Brain microvascular endothelial cell (primary cell): ENCODE measurements around the gene IFT43.

Experiments
- DNase-seq: peaks from one replicate; pipeline ENCODE4 v3.0.0-alpha.2; 2020
- H3K27ac ChIP-seq: fragments of 250-450 bp; sonication (Bioruptor Pico); 2 replicates; pipeline ENCODE4 v1.5.1; 2020; ENCODE audit warnings: mild to moderate bottlenecking, moderate library complexity
- H3K27me3 ChIP-seq: fragments of 250-450 bp; sonication (Bioruptor Pico); replicated peaks from 2 replicates; pipeline ENCODE4 v1.5.1; 2020; ENCODE audit warnings: mild to moderate bottlenecking
- H3K36me3 ChIP-seq: fragments of 250-450 bp; sonication (Bioruptor Pico); replicated peaks from 2 replicates; pipeline ENCODE4 v1.5.1; 2020; ENCODE audit warnings: mild to moderate bottlenecking
- H3K4me3 ChIP-seq: 2 replicates; pipeline ENCODE4 v1.5.1; 2011; ENCODE audit warnings: low read depth, mild to moderate bottlenecking, control low read depth, low read length, moderate library complexity
- in situ Hi-C: cut with HindIII; loops from 2 replicates; pipeline ENCODE4 v1.10.0; 2017; ENCODE audit warnings: low sequenced_read_pairs, low pct_ligation_motif_present
- TF ChIP-seq, protein P1 (sequence below): IDR thresholded peaks from 2 replicates; pipeline ENCODE4 v1.5.1; 2011; ENCODE audit warnings: low read depth, mild to moderate bottlenecking, moderate library complexity, low read length, control low read depth, inconsistent platforms; ENCODE audit errors: missing control alignments

The IFT43 gene

DNA sequence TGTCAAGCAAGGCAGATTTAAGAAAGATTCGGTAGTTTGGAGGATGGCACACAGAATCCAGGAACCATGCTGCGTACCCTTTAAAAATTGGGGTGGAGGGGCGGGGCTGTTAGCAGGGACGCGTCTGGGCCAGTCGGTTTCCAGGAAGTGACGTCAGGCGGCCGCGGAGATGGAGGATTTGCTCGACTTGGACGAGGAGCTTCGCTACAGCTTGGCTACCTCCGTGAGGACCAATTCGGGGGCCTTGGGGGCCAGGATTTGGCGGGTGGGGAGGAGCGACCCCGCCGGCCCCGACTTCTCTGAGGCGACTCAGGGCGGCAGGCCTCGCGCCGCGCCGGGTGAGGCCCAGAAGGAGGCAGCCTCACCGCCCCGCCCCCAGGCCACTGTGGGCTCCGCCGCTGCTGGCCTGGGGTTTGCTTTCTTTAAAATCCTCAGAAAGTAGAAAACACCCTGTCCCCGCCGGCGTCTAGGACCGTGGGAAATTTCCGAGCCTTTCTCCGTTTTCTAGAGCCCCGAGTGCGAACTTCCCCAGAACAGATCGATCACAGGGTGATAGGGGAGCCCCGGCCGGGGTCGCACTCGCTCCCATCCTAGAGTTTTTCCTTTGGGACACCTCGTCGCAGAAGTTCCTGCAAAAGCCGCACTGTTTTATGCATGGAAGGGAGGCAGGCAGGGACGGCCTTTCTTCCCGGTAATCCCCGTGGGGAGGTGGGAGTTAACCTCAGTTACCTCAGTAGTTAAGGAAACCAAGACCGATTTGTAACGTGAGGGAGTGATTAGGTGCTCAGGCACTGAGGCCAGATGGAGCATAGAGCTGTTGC is at the start of gene IFT43:
IFT43 (plus strand) TSS at position 146 of the 821 bp plus-strand sequence; CDS start at position 170, 24 bp downstream.
- no peaks in the 10 kb centered on the region for H3K27me3 ChIP-seq
- TF ChIP-seq, protein P1, sequence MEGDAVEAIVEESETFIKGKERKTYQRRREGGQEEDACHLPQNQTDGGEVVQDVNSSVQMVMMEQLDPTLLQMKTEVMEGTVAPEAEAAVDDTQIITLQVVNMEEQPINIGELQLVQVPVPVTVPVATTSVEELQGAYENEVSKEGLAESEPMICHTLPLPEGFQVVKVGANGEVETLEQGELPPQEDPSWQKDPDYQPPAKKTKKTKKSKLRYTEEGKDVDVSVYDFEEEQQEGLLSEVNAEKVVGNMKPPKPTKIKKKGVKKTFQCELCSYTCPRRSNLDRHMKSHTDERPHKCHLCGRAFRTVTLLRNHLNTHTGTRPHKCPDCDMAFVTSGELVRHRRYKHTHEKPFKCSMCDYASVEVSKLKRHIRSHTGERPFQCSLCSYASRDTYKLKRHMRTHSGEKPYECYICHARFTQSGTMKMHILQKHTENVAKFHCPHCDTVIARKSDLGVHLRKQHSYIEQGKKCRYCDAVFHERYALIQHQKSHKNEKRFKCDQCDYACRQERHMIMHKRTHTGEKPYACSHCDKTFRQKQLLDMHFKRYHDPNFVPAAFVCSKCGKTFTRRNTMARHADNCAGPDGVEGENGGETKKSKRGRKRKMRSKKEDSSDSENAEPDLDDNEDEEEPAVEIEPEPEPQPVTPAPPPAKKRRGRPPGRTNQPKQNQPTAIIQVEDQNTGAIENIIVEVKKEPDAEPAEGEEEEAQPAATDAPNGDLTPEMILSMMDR = no peak
- H3K36me3 ChIP-seq = no peaks in the 10 kb centered on the region
- H3K27ac ChIP-seq = peak within 1 kb of the TSS; percentile 78
- peak within 1 kb of the TSS; percentile 82 for H3K4me3 ChIP-seq
- peak; percentile 81 for DNase-seq
- in situ Hi-C loops = no loop called here

DNA sequence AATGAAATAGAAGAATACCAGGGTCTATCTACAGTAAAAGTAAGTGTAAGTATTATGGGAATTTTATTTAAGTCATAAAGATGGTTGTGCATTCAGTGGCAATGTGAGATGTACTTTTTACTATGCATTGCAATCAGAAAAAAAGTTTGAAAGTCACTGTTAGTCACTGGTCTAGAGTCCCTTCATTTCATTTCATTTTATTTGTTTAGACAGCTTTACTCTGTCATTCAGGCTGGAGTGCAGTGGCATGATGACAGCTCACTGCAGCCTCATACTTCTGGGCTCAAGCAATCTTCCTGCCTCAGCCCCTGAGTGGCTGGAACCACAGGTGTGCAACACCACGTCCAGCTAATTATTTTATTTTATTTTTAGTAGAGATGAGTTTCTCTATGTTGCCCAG is 46.4 kb upstream of the IFT43 start:
- Histone ChIP-seq H3K4me3 (no peak overlapping the region), H3K27ac (no peak overlapping the region), H3K36me3 (no peaks in the 10 kb centered on the region), H3K27me3 (no peaks in the 10 kb centered on the region)
- TF ChIP-seq, protein P1 = no peak
- in situ Hi-C loops = no loop called here
- DNase-seq = no peak

DNA sequence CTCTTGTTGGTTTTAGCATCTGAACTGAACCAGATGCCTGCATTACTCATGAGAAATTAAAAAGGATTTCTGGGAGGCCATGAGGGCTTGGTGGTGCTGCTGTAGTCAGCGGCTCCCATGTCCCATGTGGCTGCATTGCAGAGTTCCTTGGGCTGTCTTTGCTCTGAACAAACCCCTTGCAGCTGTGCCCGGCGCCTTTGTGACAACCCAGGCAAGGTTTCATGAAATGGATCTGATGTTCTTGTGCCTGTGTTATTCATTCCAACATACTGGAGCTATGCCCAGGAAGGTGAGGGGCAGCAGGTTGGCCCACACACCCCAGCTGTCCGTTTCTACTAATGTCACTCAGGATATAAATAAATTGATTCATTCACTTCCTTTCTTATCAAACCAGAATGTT is 44.5 kb upstream of the IFT43 start:
- Histone ChIP-seq H3K27ac (no peak overlapping the region), H3K36me3 (no peaks in the 10 kb centered on the region), H3K27me3 (no peaks in the 10 kb centered on the region), H3K4me3 (no peak overlapping the region)
- TF ChIP-seq, protein P1 = no peak
- DNase-seq = no peak
- in situ Hi-C loops = no loop called here

DNA sequence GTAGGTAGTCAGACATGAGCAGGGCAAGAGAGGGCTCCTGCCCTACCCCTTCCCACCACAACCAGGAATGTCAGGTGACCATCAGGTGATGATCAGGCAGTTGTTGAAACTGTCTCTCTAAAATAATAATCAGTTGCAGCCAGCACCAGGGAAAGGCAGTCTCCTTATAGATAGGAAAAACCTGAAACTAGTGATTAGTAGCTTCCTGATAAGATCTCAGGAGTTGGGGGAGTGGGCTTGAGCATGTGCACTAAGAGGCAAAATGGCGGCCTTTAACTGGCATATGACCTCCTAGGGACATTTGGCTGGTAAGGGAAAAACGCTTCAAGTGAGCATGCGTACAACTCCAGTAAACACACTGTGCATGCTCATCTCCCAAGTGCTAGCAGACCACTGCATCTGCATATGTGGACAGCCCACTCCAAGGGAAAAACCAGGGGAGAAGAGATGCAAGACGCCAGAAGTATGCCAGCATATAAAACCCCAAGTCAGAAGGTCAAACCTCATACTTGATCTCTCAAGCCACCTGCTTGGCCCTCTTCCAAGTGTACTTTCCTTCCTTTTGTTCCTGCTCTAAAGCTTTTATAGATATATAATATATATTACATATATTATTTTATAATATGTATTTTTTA is 40.8 kb upstream of the IFT43 start:
- Histone ChIP-seq H3K4me3 (no peak overlapping the region), H3K27me3 (no peaks in the 10 kb centered on the region), H3K27ac (no peak overlapping the region), H3K36me3 (no peaks in the 10 kb centered on the region)
- no peak for DNase-seq
- TF ChIP-seq, protein P1 = no peak
- in situ Hi-C loops = no loop called here

DNA sequence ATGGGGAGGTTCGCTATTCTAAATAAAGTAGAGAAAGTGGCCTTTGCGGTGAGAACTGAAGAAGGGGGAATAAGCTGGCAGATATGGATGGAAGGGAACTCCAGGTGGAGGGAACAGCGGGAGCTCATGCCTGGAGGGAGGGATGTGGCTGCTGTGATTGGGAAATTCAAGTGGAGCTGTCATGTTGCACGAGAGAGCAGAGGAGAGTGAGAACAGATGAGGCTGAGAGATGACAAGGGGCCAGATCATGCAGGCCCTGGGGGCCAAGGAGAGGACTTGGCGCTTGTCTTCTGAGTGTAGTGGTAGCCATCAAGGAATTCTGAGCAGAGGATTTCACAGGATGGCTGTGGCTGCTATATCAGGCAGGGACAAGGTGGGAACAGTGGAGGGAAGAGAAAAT is 38.8 kb upstream of the IFT43 start:
- Histone ChIP-seq H3K4me3 (no peak overlapping the region), H3K36me3 (no peaks in the 10 kb centered on the region), H3K27ac (no peak overlapping the region), H3K27me3 (no peaks in the 10 kb centered on the region)
- in situ Hi-C loops = no loop called here
- no peak for DNase-seq
- TF ChIP-seq, protein P1 = no peak
